AG04449 (cell line): ENCODE data around the gene WDR44.
"Not testable (repeated sequence)": the region's sequence is repeated elsewhere in the genome, so short reads cannot be mapped to it uniquely, and the experiment has no call there.

Source experiments
- CTCF ChIA-PET: fragments of 350-600 bp; formaldehyde crosslinking; extraction: SDS; loops from one replicate; lab custom pipeline; 2021; ENCODE audit warnings: antibody characterized with exemption; lab: Yijun Ruan, JAX
- POLR2A ChIA-PET: fragments of 400-600, 350-600 bp; formaldehyde crosslinking; extraction: SDS; loops from one replicate; lab custom pipeline; 2020; ENCODE audit warnings: antibody characterized with exemption, inconsistent platforms; lab: Yijun Ruan, JAX
- DNase-seq: peaks from one replicate; pipeline ENCODE4 v3.0.0-alpha.2; 2010; ENCODE audit warnings: low read depth, low spot score
- H3K4me3 ChIP-seq: 2 replicates; pipeline ENCODE4 v1.5.1; 2011; ENCODE audit warnings: low read depth, mild to moderate bottlenecking, control low read depth, low read length
- CTCF ChIP-seq: IDR thresholded peaks from one replicate; pipeline ENCODE4 v1.5.1; 2011; ENCODE audit warnings: mild to moderate bottlenecking, moderate library complexity, low read length, control low read depth, inconsistent platforms; ENCODE audit not compliant: insufficient read depth; ENCODE audit errors: missing control alignments

Gene WDR44

GRCh38 chrX:118480172-118480571, 134.3 kb downstream of the WDR44 start:
- ChIA-PET POLR2A (no interaction called here), CTCF (no interaction called here)
- no peak overlapping the region for H3K4me3 ChIP-seq
- TF ChIP-seq CTCF = no peak
- DNase-seq = no peak

GRCh38 chrX:118482384-118482783, 136.5 kb downstream of the WDR44 start:
- POLR2A ChIA-PET, DNase-seq, H3K4me3 ChIP-seq, CTCF ChIA-PET: not testable (repeated sequence)

- TF ChIP-seq CTCF = no peak
- POLR2A ChIA-PET = no interaction called here
These were observed 138.5 kb downstream of the WDR44 start for GRCh38 chrX:118484216-118484903.

GRCh38 chrX:118486693-118487092, 140.8 kb downstream of the WDR44 start:
- CTCF ChIA-PET = interaction anchor here (1.0 kb wide), 1 partner anchor 115 kb away, joined by 3 read pairs; no protein-coding TSS in a partner anchor
- POLR2A ChIA-PET, H3K4me3 ChIP-seq: not testable (repeated sequence)

More at GRCh38 chrX:118484216-118484903, 138.5 kb downstream of the WDR44 start:
- no peak overlapping the region for H3K4me3 ChIP-seq
- no peak for DNase-seq
- CTCF ChIA-PET = no interaction called here

GRCh38 chrX:118493016-118493415, 147.1 kb downstream of the WDR44 start:
- DNase-seq = no peak
- no peak for TF ChIP-seq CTCF
- H3K4me3 ChIP-seq = no peak overlapping the region
- CTCF ChIA-PET = interaction anchor here (3.1 kb wide), 1 partner anchor 108 kb away, joined by 12 read pairs; no protein-coding TSS in a partner anchor
- POLR2A ChIA-PET = no interaction called here

More at GRCh38 chrX:118486693-118487092, 140.8 kb downstream of the WDR44 start:
- DNase-seq = not testable (repeated sequence)

GRCh38 chrX:118493653-118494297, 147.9 kb downstream of the WDR44 start:
- no peak overlapping the region for H3K4me3 ChIP-seq
- TF ChIP-seq CTCF = no peak
- DNase-seq = no peak
- CTCF ChIA-PET = no interaction called here
- POLR2A ChIA-PET = no interaction called here
